ENCODE measurements around the gene TUBB. TPM values are rescaled to one million over a fixed set of nuclear protein-coding genes. Genes with fewer than 3 reads are reported as not detected.

The TUBB gene
- total and polyA plus RNA-seq, 2 of the 8 experiments (the other 6 are each of a cell fraction or from before 2014, with no cell fraction given): 1,880 to 3,022 TPM

GRCh38 chr6:30684386-30685156 is 35.6 kb upstream of the TUBB start:
- H3K9me3 ChIP-seq (ENCODE audit: insufficient read depth in 2 of 2, low read depth in 1 of 2, low read length in 1 of 2): no peaks in the 10 kb centered on the region
- POLR2A ChIA-PET (ENCODE audit: partially characterized antibody): interaction anchor here (0.8 to 18.7 kb wide), 6 partner anchors 9 to 58 kb away, joined by 3 to 388 read pairs (median 4); partner anchors contain the start of genes FLOT1, MDC1 and TUBB
- no peak overlapping the region for H2BK120ac ChIP-seq (replicated peaks; ENCODE audit: low read depth, low read length)
- no peak overlapping the region for H3K18ac ChIP-seq (ENCODE audit: extremely low read depth, low read length)
- H3K36me3 ChIP-seq (ENCODE audit: control insufficient read depth in 2 of 4, insufficient read depth in 4 of 4, low read length in 3 of 4): no peaks in the 10 kb centered on the region; a peak in 1 of 8 replicates
- peaks cover 7 to 40% (median 24%) of the 10 kb centered on the region in 4 experiments for H3K4me1 ChIP-seq (replicated peaks in 1 of 4; ENCODE audit: control insufficient read depth in 3 of 4, insufficient read depth in 4 of 4, low read length in 3 of 4)
- peaks cover 13% of the 10 kb centered on the region for H3K23me2 ChIP-seq (ENCODE audit: low read depth, low read length)
- H2AK5ac ChIP-seq (ENCODE audit: low read depth, low read length): no peak overlapping the region
- H2BK12ac ChIP-seq (ENCODE audit: low read depth, low read length): no peak overlapping the region
- no peak overlapping the region for H3K4ac ChIP-seq (replicated peaks; ENCODE audit: insufficient read length, low read depth, low read length)
- TF ChIP-seq CBX8 (IDR thresholded peaks at IDR 0.05; ENCODE audit: borderline replicate concordance, low read depth, low read length) (no peak), POLR2AphosphoS5 (IDR thresholded peaks at IDR 0.05; ENCODE audit: low read depth, low read length) (no peak), GABPA (IDR thresholded peaks at IDR 0.05; ENCODE audit: borderline replicate concordance, insufficient read depth, low read length) (no peak), SP2 (IDR thresholded peaks at IDR 0.05; ENCODE audit: low read length) (no peak), SIN3A (conservative IDR thresholded peaks at IDR 0.05 in 1 of 2, IDR thresholded peaks at IDR 0.05 in 1 of 2; ENCODE audit: low read depth in 1 of 2, low read length in 2 of 2) (no peak), HDAC6 (IDR thresholded peaks at IDR 0.05; ENCODE audit: low read depth, low read length) (no peak), TCF12 (IDR thresholded peaks at IDR 0.05; ENCODE audit: low read depth, low read length) (no peak), POU5F1 (IDR thresholded peaks at IDR 0.05; ENCODE audit: low read depth, low read length) (no peak), KDM5A (IDR thresholded peaks at IDR 0.05; ENCODE audit: low read length) (no peak), TAF1 (IDR thresholded peaks at IDR 0.05; ENCODE audit: low read depth, low read length) (no peak)
- DNase-seq (ENCODE audit: low read depth in 1 of 2, low spot score in 2 of 2): no peak
- H3K79me2 ChIP-seq (ENCODE audit: control insufficient read depth in 1 of 2, insufficient read depth in 2 of 2, low read length in 2 of 2): peaks cover 0 to 20% of the 10 kb centered on the region in 2 experiments; a peak in 3 of 4 replicates
- H3K56ac ChIP-seq (replicated peaks; ENCODE audit: insufficient read length, low read depth, low read length): no peak overlapping the region
- H2BK20ac ChIP-seq (ENCODE audit: low read length): no peak overlapping the region
- H3K14ac ChIP-seq (ENCODE audit: insufficient read length): no peak overlapping the region
- H3K9ac ChIP-seq (replicated peaks in 1 of 4; ENCODE audit: extremely low read depth in 1 of 4, low read depth in 3 of 4, low read length in 3 of 4): no peak overlapping the region
- no peak overlapping the region for H2AFZ ChIP-seq (ENCODE audit: low read length)
- no peak overlapping the region for H2BK15ac ChIP-seq (ENCODE audit: low read length)
- no peak overlapping the region for H3K27ac ChIP-seq (ENCODE audit: low read depth, low read length)
- peak overlapping the region; percentile 39 to 96; a peak in 3 of 4 replicates for H3K4me2 ChIP-seq (ENCODE audit: insufficient read depth in 1 of 2, low read depth in 2 of 2, low read length in 2 of 2)
- no peaks in the 10 kb centered on the region for H3K27me3 ChIP-seq (replicated peaks in 1 of 4; ENCODE audit: control insufficient read depth in 3 of 4, extremely low read depth in 1 of 4, insufficient read depth in 3 of 4, low read length in 3 of 4)
- no peak for FAIRE-seq
- H3K79me1 ChIP-seq (ENCODE audit: low read depth, low read length): peaks cover 4% of the 10 kb centered on the region; the same call in 1 of the 2 replicates
- 91% methylated on average over 14 of the region's 21 CpGs; no CpG with 5 or more reads in 1 of the 2 experiments for WGBS, 2 experiments (ENCODE audit: extremely low coverage in 1 of 2, insufficient coverage in 1 of 2, insufficient read length in 1 of 2, insufficient replicate concordance in 2 of 2, low coverage in 1 of 2, low lambda C conversion rate in 2 of 2, missing lambda C conversion rate in 1 of 2)
- no peak overlapping the region for H4K8ac ChIP-seq (ENCODE audit: extremely low read depth, insufficient read depth, low read length)
- H3K4me3 ChIP-seq (ENCODE audit: extremely low read depth in 1 of 4, insufficient read depth in 2 of 4, low read depth in 3 of 4, low read length in 4 of 4): peak overlapping the region in 1 of 4 experiments; percentile 44; a peak in 2 of 8 replicates
- peaks cover 3 to 8% of the 10 kb centered on the region in 2 experiments for H4K20me1 ChIP-seq (replicated peaks in 1 of 2; ENCODE audit: control insufficient read depth in 1 of 2, insufficient read depth in 2 of 2, low read length in 2 of 2)
- no peak overlapping the region for H4K91ac ChIP-seq (replicated peaks; ENCODE audit: insufficient read length, low read length)
- H3K23ac ChIP-seq (ENCODE audit: insufficient read length): no peak overlapping the region
- H4K5ac ChIP-seq (ENCODE audit: insufficient read length, low read depth, low read length): no peak overlapping the region
- no peak overlapping the region; the same call in 1 of the 2 replicates for H2BK5ac ChIP-seq (ENCODE audit: low read depth, low read length)
- CTCF ChIA-PET (ENCODE audit: partially characterized antibody): interaction anchor here (0.6 to 11.0 kb wide), 12 partner anchors 9 to 231 kb away, joined by 3 to 147 read pairs (median 4); partner anchors contain the start of genes ATAT1 and DHX16
